Astrocyte (in vitro differentiated cells and primary cell): ENCODE data around the gene CRTAP. TPM values are rescaled to one million over a fixed set of nuclear protein-coding genes. Genes with fewer than 3 reads are reported as not detected.
A peak's percentile ranks its signal among the peaks of the same experiment; 100 is the strongest.

Experiments
- DNase-seq: peaks from one replicate; pipeline ENCODE4 v3.0.0-alpha.2; 2010; ENCODE audit warnings: low read depth
- FAIRE-seq: peaks from 2 replicates; lab custom pipeline; 2011; peaks lifted over from hg19 to GRCh38; lab: Jason Lieb, UNC
- H2AFZ ChIP-seq: 2 replicates; pipeline ENCODE4 v1.6.0; 2012; ENCODE audit warnings: low read depth, low read length, inconsistent platforms
- H3K27ac ChIP-seq: 2 replicates; pipeline ENCODE4 v1.5.1; 2011; ENCODE audit warnings: low read depth, low read length, inconsistent platforms
- H3K27me3 ChIP-seq: 2 replicates; pipeline ENCODE4 v1.6.0; 2011; ENCODE audit warnings: low read length, inconsistent platforms; ENCODE audit not compliant: insufficient read depth
- H3K36me3 ChIP-seq: 2 replicates; pipeline ENCODE4 v1.5.1; 2011; ENCODE audit warnings: low read length, inconsistent platforms; ENCODE audit not compliant: insufficient read depth
- H3K4me1 ChIP-seq: 2 replicates; pipeline ENCODE4 v1.5.1; 2011; ENCODE audit warnings: low read length, inconsistent platforms; ENCODE audit not compliant: insufficient read depth
- H3K4me2 ChIP-seq: 2 replicates; pipeline ENCODE4 v1.6.0; 2012; ENCODE audit warnings: low read length, inconsistent platforms
- H3K4me3 ChIP-seq: 2 replicates; pipeline ENCODE4 v1.5.1; 2011; ENCODE audit warnings: low read depth, mild to moderate bottlenecking, low read length, inconsistent platforms; ENCODE audit not compliant: insufficient read depth
- H3K79me2 ChIP-seq: 2 replicates; pipeline ENCODE4 v1.6.0; 2012; ENCODE audit warnings: mild to moderate bottlenecking, low read length, inconsistent platforms; ENCODE audit not compliant: insufficient read depth
- H3K9ac ChIP-seq: 2 replicates; pipeline ENCODE4 v1.6.0; 2012; ENCODE audit warnings: mild to moderate bottlenecking, low read length, inconsistent platforms
- H3K9me3 ChIP-seq: 2 replicates; pipeline ENCODE4 v1.5.1; 2012; ENCODE audit warnings: low read depth, mild to moderate bottlenecking, low read length, inconsistent platforms; ENCODE audit not compliant: insufficient read depth
- H4K20me1 ChIP-seq: 2 replicates; pipeline ENCODE4 v1.6.0; 2012; ENCODE audit warnings: low read length, inconsistent platforms; ENCODE audit not compliant: insufficient read depth
- H3K27ac Mint-ChIP-seq: one replicate; pipeline ENCODE4 v1.8.0; 2021; ENCODE audit warnings: mild to moderate bottlenecking, mixed read lengths; ENCODE audit not compliant: unreplicated experiment
- H3K27me3 Mint-ChIP-seq: one replicate; pipeline ENCODE4 v1.8.0; 2021; ENCODE audit warnings: low read depth, mixed read lengths; ENCODE audit not compliant: unreplicated experiment
- H3K36me3 Mint-ChIP-seq: one replicate; pipeline ENCODE4 v1.8.0; 2021; ENCODE audit warnings: low read depth, mixed read lengths; ENCODE audit not compliant: unreplicated experiment
- H3K4me1 Mint-ChIP-seq: one replicate; pipeline ENCODE4 v1.8.0; 2021; ENCODE audit warnings: low read depth, mixed read lengths; ENCODE audit not compliant: unreplicated experiment
- H3K4me3 Mint-ChIP-seq: one replicate; pipeline ENCODE4 v1.8.0; 2021; ENCODE audit warnings: mild to moderate bottlenecking, moderate library complexity, mixed read lengths; ENCODE audit not compliant: unreplicated experiment
- H3K9me3 Mint-ChIP-seq: one replicate; pipeline ENCODE4 v1.8.0; 2021; ENCODE audit warnings: mild to moderate bottlenecking, mixed read lengths; ENCODE audit not compliant: unreplicated experiment
- EZH2 ChIP-seq: IDR thresholded peaks from 2 replicates; pipeline ENCODE4 v1.6.1; 2012; ENCODE audit warnings: mild to moderate bottlenecking, low read length, inconsistent platforms; ENCODE audit not compliant: insufficient read depth
- total RNA-seq: library from RNA; stranded (reverse); gene quantifications from 2 replicates; pipeline ENCODE4 v1.2.1, GENCODE V29; 2021
- TF ChIP-seq, protein P1 (sequence below): IDR thresholded peaks from 2 replicates; pipeline ENCODE4 v1.5.1; 2011; ENCODE audit warnings: low read depth, mild to moderate bottlenecking, inconsistent platforms, low read length, moderate library complexity; ENCODE audit not compliant: insufficient read depth

Gene CRTAP
- total RNA-seq, 1 donor from 2014 or later, result 145 TPM

DNA sequence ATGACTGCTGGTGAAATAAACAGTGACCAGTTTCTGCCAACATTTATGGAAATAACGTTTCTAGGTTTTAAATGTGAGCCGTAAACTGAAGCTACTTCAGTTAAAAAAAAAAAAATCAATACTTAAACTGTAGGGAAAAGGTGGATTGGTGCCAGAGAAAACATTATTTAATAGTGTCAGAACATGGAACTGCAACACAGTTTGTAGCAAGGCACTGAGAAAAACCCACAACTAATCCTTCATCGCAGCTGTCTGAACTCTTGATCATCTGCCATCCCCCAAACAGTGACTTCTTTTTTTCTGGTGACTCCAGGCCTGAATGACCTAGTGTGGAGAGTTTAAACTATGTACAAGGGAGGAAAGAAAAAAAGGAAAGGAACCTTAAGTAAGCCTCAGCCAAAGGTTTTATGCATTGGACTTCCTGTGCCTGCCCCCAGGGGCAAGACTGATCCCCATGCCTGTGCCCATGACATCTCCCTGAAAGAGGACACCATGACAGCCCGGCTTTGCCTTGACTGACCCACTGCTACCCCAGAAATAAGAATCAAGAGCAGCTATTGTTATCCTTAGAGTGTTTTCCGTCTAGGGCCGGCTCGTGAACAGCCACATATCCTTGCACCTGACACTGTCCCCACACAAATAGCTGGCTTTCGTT is 33.1 kb downstream of the CRTAP start:
- peaks cover 14% of the 10 kb centered on the region for H3K4me1 ChIP-seq
- TF ChIP-seq, protein P1, sequence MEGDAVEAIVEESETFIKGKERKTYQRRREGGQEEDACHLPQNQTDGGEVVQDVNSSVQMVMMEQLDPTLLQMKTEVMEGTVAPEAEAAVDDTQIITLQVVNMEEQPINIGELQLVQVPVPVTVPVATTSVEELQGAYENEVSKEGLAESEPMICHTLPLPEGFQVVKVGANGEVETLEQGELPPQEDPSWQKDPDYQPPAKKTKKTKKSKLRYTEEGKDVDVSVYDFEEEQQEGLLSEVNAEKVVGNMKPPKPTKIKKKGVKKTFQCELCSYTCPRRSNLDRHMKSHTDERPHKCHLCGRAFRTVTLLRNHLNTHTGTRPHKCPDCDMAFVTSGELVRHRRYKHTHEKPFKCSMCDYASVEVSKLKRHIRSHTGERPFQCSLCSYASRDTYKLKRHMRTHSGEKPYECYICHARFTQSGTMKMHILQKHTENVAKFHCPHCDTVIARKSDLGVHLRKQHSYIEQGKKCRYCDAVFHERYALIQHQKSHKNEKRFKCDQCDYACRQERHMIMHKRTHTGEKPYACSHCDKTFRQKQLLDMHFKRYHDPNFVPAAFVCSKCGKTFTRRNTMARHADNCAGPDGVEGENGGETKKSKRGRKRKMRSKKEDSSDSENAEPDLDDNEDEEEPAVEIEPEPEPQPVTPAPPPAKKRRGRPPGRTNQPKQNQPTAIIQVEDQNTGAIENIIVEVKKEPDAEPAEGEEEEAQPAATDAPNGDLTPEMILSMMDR, result no peak
- no peak for TF ChIP-seq EZH2
- peaks cover 17% of the 10 kb centered on the region for H3K4me1 Mint-ChIP-seq
- H3K9me3 ChIP-seq, result no peaks in the 10 kb centered on the region
- H4K20me1 ChIP-seq, result no peaks in the 10 kb centered on the region
- peak overlapping the region; percentile 14 for H3K4me2 ChIP-seq
- no peaks in the 10 kb centered on the region for H3K27me3 Mint-ChIP-seq
- peaks cover 41% of the 10 kb centered on the region for H3K36me3 Mint-ChIP-seq
- H3K9me3 Mint-ChIP-seq, result no peaks in the 10 kb centered on the region
- H3K27ac Mint-ChIP-seq, result peak overlapping the region; percentile 56
- FAIRE-seq, result no peak
- no peaks in the 10 kb centered on the region for H3K79me2 ChIP-seq
- H3K9ac ChIP-seq, result no peak overlapping the region
- no peak overlapping the region for H3K4me3 ChIP-seq
- H3K27ac ChIP-seq, result no peak overlapping the region
- H2AFZ ChIP-seq, result no peak overlapping the region
- peak; percentile 63 for DNase-seq
- no peak overlapping the region for H3K4me3 Mint-ChIP-seq
- peaks cover 12% of the 10 kb centered on the region for H3K36me3 ChIP-seq
- H3K27me3 ChIP-seq, result no peaks in the 10 kb centered on the region

DNA sequence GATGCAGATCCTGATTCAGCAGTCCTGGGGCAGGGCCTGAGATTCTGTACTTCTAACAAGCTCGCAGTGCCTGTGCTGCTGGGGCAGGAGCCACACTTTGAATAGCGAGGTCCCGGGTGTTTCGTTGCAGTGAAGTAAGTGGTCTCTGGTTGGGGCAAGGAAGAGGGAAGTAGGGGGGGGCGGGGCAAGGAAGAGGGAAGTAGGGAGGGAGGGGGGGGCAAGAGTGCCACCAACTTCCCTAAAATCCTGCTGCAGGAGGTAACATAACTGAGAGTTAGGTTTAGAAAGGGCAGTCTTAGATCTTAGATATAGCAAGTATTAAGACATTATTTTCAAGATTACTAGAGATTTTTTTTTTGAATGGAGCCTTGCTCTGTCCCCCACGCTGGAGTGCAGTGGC is 35.5 kb downstream of the CRTAP start:
- no peak overlapping the region for H3K27ac Mint-ChIP-seq
- Histone ChIP-seq H3K27ac (no peak overlapping the region), H3K36me3 (peaks cover 2% of the 10 kb centered on the region), H4K20me1 (no peaks in the 10 kb centered on the region), H2AFZ (no peak overlapping the region), H3K79me2 (no peaks in the 10 kb centered on the region), H3K4me1 (peaks cover 14% of the 10 kb centered on the region), H3K9ac (no peak overlapping the region), H3K9me3 (no peaks in the 10 kb centered on the region), H3K27me3 (no peaks in the 10 kb centered on the region), H3K4me2 (no peak overlapping the region), H3K4me3 (no peak overlapping the region)
- H3K27me3 Mint-ChIP-seq, result no peaks in the 10 kb centered on the region
- TF ChIP-seq EZH2, result no peak
- TF ChIP-seq, protein P1, result no peak
- peaks cover 17% of the 10 kb centered on the region for H3K4me1 Mint-ChIP-seq
- DNase-seq, result no peak
- H3K36me3 Mint-ChIP-seq, result peaks cover 20% of the 10 kb centered on the region
- no peak overlapping the region for H3K4me3 Mint-ChIP-seq
- H3K9me3 Mint-ChIP-seq, result peaks cover 1% of the 10 kb centered on the region
- no peak for FAIRE-seq
